HG03064 (cell line): ENCODE measurements around the gene FCN1.

Source experiments
- ATAC-seq: cut with Tn5 transposase; IDR thresholded peaks from one replicate; pipeline ENCODE4 v1.9.1; 2021; ENCODE audit warnings: low read depth; ENCODE audit not compliant: unreplicated experiment

FCN1 gene

DNA sequence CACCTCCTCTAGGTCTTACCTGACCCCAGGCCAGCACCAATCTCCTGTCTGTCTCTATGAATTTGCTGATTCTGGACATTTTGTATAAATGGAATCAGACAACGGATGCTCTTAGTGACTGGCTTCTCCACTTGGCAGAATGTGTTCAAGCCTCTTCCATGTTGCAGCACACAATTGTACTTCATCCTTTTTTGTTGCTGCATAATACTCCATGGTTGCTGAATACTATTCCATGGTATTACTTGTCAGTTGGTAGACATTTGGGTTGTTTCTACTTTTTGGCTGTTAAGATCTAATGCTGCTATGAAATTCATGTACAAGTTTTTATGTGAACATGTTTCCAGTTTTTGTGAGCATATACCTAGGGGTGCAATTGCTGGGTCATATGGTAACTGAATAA is 34.3 kb upstream of the FCN1 start:
- no peak for ATAC-seq

DNA sequence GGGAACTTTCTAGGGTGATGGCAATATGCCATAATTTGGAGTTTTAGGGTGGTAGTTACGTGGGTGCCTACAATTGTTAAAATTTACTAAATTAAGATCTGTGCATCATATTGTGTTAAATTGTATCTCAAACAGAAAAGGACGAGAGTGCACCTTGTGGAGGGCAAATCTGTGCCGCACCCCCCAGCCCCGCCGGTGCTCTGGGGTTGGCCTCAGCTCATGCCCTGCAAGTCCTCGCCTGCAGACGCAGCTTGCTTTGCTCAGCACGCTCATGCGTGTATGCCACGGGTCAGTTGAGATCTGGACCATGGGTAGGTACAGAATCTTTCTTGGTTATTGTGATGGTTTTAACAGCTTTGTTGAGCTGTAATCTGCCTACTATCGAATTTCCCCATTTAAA is 33.7 kb upstream of the FCN1 start:
- no peak for ATAC-seq

GRCh38 chr9:134950386-134951210 is 32.9 kb upstream of the FCN1 start:
- ATAC-seq: no peak

- ATAC-seq: no peak
Measured at GRCh38 chr9:134949681-134950385, 32.1 kb upstream of the FCN1 start.

GRCh38 chr9:134948149-134948548 is 30.4 kb upstream of the FCN1 start:
- no peak for ATAC-seq

GRCh38 chr9:134947265-134947955 is 29.7 kb upstream of the FCN1 start:
- ATAC-seq: no peak

GRCh38 chr9:134946663-134947062 is 29.0 kb upstream of the FCN1 start:
- no peak for ATAC-seq

DNA sequence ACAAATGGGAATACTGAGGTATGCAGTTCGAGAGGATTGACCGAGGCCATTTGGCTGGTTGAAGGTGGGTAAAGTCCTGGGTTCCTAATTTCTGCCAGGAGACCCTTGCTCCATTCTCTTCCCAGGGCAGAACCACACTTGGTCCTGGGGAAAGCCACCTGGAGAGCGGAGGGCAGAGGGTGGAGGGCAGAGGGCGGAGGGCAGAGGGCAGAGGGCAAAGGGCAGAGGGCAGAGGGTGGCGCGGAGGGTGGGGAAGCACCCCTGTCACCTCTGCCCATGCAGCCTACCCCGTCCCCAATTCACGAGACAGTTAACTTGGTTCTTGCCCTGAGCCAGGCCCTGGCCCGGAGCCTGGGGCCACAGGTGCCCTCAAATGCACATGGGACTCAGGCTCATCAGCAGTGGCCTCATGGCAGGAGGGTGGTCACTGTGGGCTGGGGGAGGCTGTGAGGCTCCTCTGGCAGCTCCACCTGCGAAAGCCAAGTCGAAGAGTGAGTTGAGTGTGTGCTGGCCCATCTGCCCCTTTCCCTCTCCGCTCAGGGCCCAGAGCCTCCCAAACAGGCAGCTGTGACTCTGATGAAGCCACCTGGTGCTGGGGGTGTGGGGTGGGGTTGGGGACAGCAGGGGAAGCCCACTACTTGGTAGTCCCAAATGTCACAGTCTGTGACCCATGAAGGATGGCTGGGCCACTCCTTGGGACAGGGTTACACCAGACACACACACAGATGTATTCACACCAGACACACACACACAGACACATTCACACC is 28.0 kb upstream of the FCN1 start:
- no peak for ATAC-seq

GRCh38 chr9:134944916-134945315 is 27.2 kb upstream of the FCN1 start:
- no peak for ATAC-seq

- no peak for ATAC-seq
Measured at GRCh38 chr9:134944351-134944802, 26.7 kb upstream of the FCN1 start.

GRCh38 chr9:134943836-134944235 is 26.1 kb upstream of the FCN1 start:
- no peak for ATAC-seq

GRCh38 chr9:134943411-134943810 is 25.7 kb upstream of the FCN1 start:
- no peak for ATAC-seq

- ATAC-seq: no peak
Measured at GRCh38 chr9:134942788-134943184, 25.1 kb upstream of the FCN1 start.

- no peak for ATAC-seq
Measured at GRCh38 chr9:134942011-134942787, 24.5 kb upstream of the FCN1 start.

- no peak for ATAC-seq
Measured at GRCh38 chr9:134940236-134941208, 22.8 kb upstream of the FCN1 start.

DNA sequence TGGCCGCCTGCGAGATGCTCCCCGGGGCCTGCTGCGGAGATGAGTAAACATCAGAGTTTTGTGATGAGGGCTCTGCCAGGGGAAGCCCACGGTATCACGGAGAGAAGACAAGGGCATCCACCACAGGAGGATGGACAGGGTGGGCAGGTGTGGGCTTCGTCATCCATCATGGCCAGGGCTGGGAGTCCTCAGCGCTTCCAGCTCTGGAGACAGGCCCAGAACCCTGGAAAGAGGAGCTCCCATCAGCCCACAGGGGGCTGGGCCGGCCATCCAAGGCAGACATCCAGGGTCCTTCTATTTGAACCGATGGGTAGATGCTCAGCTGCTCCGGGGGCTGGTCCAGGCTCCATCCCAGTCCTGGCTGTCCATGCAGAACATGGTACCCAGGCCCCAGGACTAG is 22.1 kb upstream of the FCN1 start:
- no peak for ATAC-seq

- no peak for ATAC-seq
Measured at GRCh38 chr9:134939080-134939733, 21.5 kb upstream of the FCN1 start.

DNA sequence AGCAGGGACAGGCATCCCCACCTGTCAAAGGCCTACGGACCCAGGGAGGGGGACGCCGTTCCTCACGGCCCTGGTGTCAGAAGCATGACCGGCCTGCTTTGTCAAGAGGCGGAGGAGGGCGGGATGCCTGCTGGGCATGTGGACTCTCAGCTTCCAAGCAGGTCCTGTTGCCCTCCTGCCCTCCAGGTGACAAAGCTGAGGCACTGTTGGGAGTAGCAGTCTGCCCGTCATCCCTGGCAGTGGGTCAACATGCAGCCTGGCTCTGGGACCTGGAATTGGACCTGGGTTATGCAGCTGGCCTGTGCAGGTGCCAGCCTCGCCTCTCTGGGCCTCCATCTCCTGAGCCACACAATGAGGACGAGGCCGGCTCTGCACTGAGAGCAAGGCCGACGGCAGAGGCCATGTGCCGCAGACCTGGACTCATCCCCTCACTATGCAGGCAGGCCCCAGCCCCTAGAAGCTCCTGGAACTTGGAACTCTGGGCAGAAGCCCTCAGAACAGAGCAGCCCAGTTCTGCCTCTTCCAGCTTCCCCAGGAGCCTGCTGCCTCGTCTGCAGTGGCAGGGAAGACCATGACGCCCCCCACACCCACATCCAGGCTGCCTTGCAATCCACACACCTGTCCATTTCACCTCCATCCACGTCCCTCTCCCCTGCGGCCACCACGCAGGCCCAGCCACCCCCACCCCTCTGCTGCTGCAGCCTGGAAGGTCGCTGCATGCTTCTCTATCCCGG is 20.8 kb upstream of the FCN1 start:
- ATAC-seq: no peak
